NK-92 treated with Interleukin-12 subunit alpha and Interleukin-12 subunit beta, amount 100 ng/mL, for 24 hours (cell line): ENCODE measurements around the gene FSTL4.
A peak's percentile ranks its signal among the peaks of the same experiment; 100 is the strongest.

Experiments
- DNase-seq: peaks from one replicate; lab custom pipeline; 2025; lab: John Stamatoyannopoulos, UW

FSTL4 gene

GRCh38 chr5:133319905-133320520 lies 292.3 kb downstream of the FSTL4 start:
- DNase-seq: no peak

- no peak for DNase-seq
Observed at GRCh38 chr5:133319244-133319643, 293.1 kb downstream of the FSTL4 start.

GRCh38 chr5:133317558-133317957 lies 294.8 kb downstream of the FSTL4 start:
- no peak for DNase-seq

GRCh38 chr5:133316346-133317343 lies 295.7 kb downstream of the FSTL4 start:
- DNase-seq: no peak

- no peak for DNase-seq
Observed at GRCh38 chr5:133314086-133314485, 298.3 kb downstream of the FSTL4 start.

- DNase-seq: no peak
Observed at GRCh38 chr5:133311176-133311575, 301.2 kb downstream of the FSTL4 start.

- DNase-seq: no peak
Observed at GRCh38 chr5:133309984-133310621, 302.2 kb downstream of the FSTL4 start.

- DNase-seq: no peak
Observed at GRCh38 chr5:133309166-133309795, 303.1 kb downstream of the FSTL4 start.

GRCh38 chr5:133307275-133307674 lies 305.1 kb downstream of the FSTL4 start:
- no peak for DNase-seq

- no peak for DNase-seq
Observed at GRCh38 chr5:133304707-133305216, 307.6 kb downstream of the FSTL4 start.

GRCh38 chr5:133304178-133304577 lies 308.2 kb downstream of the FSTL4 start:
- DNase-seq: no peak

- no peak for DNase-seq
Observed at GRCh38 chr5:133303298-133303697, 309.0 kb downstream of the FSTL4 start.

GRCh38 chr5:133299728-133300127 lies 312.6 kb downstream of the FSTL4 start:
- no peak for DNase-seq

- no peak for DNase-seq
Observed at GRCh38 chr5:133299021-133299420, 313.3 kb downstream of the FSTL4 start.

- no peak for DNase-seq
Observed at GRCh38 chr5:133298447-133298846, 313.9 kb downstream of the FSTL4 start.

GRCh38 chr5:133297293-133297692 lies 315.0 kb downstream of the FSTL4 start:
- no peak for DNase-seq

- DNase-seq: no peak
Observed at GRCh38 chr5:133296624-133297023, 315.7 kb downstream of the FSTL4 start.

GRCh38 chr5:133295520-133295919 lies 316.8 kb downstream of the FSTL4 start:
- no peak for DNase-seq

GRCh38 chr5:133294380-133294779 lies 318.0 kb downstream of the FSTL4 start:
- DNase-seq: no peak

GRCh38 chr5:133293960-133294359 lies 318.4 kb downstream of the FSTL4 start:
- no peak for DNase-seq

- peak; percentile 10 for DNase-seq
Observed at GRCh38 chr5:133292300-133292699, 320.0 kb downstream of the FSTL4 start.

- DNase-seq: no peak
Observed at GRCh38 chr5:133291524-133291923, 320.8 kb downstream of the FSTL4 start.
